ENCODE measurements around the gene AFP. TPM values are rescaled to one million over a fixed set of nuclear protein-coding genes. Genes with fewer than 3 reads are reported as not detected.

AFP gene
- total and polyA plus RNA-seq, 10 of the 15 experiments (the other 5 are each of a cell fraction or from before 2014, with no cell fraction given): 0.72 TPM; not detected in 9

DNA sequence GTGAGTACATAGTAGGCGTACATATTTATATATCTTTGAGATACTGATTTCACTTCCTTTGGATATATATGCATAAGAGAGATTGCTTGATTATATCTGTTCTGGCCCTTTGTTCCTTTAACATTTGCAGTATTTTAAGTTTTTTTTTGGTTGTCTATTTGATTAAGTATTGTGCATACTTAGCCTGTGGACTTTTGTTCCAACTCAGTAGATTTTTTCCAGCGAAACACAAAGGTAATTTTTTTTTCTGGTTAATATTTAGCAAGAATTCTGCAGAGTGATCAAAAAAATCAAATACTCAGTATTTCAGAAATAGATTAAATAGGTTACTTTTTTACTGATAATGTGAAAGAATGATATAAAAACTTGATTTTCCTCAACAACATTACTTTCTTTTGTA lies 45.3 kb downstream of the AFP start, which contains the start of gene AFM:
TSS of gene AFM (plus strand) at position 388 of the 400 bp plus-strand sequence. CDS start 31 bp downstream, outside the sequence.
- Histone ChIP-seq H3K27me3 (replicated peaks in 1 of 2; ENCODE audit: control insufficient read depth in 2 of 2, insufficient read depth in 2 of 2, low read length in 1 of 2) (no peaks in the 10 kb centered on the region), H4K20me1 (ENCODE audit: control insufficient read depth, insufficient read depth) (no peaks in the 10 kb centered on the region), H3K79me2 (ENCODE audit: control insufficient read depth, insufficient read depth, low read length) (no peaks in the 10 kb centered on the region), H3K27ac (ENCODE audit: control insufficient read depth, insufficient read depth) (no peak within 1 kb of the TSS), H3K4me2 (ENCODE audit: control insufficient read depth, insufficient read depth) (no peak within 1 kb of the TSS), H3K36me3 (ENCODE audit: control insufficient read depth in 2 of 2, insufficient read depth in 2 of 2, low read length in 1 of 2) (no peaks in the 10 kb centered on the region), H3K9ac (ENCODE audit: control insufficient read depth, insufficient read depth, low read length) (no peak within 1 kb of the TSS), H3K4me3 (no peak within 1 kb of the TSS), H2AFZ (ENCODE audit: control insufficient read depth, low read depth, low read length) (no peak within 1 kb of the TSS), H3K9me3 (replicated peaks; ENCODE audit: control insufficient read depth, insufficient read depth, low read length) (no peaks in the 10 kb centered on the region), H3K4me1 (ENCODE audit: control insufficient read depth, insufficient read depth, low read length) (no peaks in the 10 kb centered on the region)
- intact Hi-C loops (cut with micrococcal nuclease; ENCODE audit: unreplicated experiment) (no loop called here), in situ Hi-C loops (cut with MboI) (no loop called here)
- CTCF ChIA-PET: no interaction called here
- POLR2A ChIA-PET: no interaction called here
- TF ChIP-seq RB1 (IDR thresholded peaks at IDR 0.05; ENCODE audit: borderline replicate concordance): no peak
- no peak for TF ChIP-seq FOS (IDR thresholded peaks at IDR 0.05; ENCODE audit: borderline replicate concordance, extremely low read depth, insufficient read length)
- TF ChIP-seq JUND (IDR thresholded peaks at IDR 0.05; ENCODE audit: low read depth, low read length): no peak
- no peak for TF ChIP-seq IKZF1 (conservative IDR thresholded peaks at IDR 0.05)
- TF ChIP-seq ZNF24 (IDR thresholded peaks at IDR 0.05): no peak
- no peak for TF ChIP-seq BCL11A (IDR thresholded peaks at IDR 0.05; ENCODE audit: low read depth, low read length)
- TF ChIP-seq WRNIP1 (IDR thresholded peaks at IDR 0.05; ENCODE audit: borderline replicate concordance, low read depth, low read length): no peak
- no peak for TF ChIP-seq STAT1 (conservative IDR thresholded peaks at IDR 0.05)
- TF ChIP-seq, protein P1, sequence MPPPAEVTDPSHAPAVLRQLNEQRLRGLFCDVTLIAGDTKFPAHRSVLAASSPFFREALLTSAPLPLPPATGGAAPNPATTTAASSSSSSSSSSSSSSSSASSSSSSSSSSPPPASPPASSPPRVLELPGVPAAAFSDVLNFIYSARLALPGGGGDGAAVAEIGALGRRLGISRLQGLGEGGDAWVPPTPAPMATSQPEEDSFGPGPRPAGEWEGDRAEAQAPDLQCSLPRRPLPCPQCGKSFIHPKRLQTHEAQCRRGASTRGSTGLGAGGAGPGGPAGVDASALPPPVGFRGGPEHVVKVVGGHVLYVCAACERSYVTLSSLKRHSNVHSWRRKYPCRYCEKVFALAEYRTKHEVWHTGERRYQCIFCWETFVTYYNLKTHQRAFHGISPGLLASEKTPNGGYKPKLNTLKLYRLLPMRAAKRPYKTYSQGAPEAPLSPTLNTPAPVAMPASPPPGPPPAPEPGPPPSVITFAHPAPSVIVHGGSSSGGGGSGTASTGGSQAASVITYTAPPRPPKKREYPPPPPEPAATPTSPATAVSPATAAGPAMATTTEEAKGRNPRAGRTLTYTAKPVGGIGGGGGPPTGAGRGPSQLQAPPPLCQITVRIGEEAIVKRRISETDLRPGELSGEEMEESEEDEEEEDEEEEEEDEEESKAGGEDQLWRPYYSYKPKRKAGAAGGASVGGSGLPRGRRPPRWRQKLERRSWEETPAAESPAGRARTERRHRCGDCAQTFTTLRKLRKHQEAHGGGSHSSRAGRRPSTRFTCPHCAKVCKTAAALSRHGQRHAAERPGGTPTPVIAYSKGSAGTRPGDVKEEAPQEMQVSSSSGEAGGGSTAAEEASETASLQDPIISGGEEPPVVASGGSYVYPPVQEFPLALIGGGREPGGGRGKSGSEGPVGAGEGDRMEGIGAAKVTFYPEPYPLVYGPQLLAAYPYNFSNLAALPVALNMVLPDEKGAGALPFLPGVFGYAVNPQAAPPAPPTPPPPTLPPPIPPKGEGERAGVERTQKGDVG (CRISPR knock-in tag; IDR thresholded peaks at IDR 0.05): no peak
- TF ChIP-seq, protein P2, sequence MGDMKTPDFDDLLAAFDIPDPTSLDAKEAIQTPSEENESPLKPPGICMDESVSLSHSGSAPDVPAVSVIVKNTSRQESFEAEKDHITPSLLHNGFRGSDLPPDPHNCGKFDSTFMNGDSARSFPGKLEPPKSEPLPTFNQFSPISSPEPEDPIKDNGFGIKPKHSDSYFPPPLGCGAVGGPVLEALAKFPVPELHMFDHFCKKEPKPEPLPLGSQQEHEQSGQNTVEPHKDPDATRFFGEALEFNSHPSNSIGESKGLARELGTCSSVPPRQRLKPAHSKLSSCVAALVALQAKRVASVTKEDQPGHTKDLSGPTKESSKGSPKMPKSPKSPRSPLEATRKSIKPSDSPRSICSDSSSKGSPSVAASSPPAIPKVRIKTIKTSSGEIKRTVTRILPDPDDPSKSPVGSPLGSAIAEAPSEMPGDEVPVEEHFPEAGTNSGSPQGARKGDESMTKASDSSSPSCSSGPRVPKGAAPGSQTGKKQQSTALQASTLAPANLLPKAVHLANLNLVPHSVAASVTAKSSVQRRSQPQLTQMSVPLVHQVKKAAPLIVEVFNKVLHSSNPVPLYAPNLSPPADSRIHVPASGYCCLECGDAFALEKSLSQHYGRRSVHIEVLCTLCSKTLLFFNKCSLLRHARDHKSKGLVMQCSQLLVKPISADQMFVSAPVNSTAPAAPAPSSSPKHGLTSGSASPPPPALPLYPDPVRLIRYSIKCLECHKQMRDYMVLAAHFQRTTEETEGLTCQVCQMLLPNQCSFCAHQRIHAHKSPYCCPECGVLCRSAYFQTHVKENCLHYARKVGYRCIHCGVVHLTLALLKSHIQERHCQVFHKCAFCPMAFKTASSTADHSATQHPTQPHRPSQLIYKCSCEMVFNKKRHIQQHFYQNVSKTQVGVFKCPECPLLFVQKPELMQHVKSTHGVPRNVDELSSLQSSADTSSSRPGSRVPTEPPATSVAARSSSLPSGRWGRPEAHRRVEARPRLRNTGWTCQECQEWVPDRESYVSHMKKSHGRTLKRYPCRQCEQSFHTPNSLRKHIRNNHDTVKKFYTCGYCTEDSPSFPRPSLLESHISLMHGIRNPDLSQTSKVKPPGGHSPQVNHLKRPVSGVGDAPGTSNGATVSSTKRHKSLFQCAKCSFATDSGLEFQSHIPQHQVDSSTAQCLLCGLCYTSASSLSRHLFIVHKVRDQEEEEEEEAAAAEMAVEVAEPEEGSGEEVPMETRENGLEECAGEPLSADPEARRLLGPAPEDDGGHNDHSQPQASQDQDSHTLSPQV (IDR thresholded peaks at IDR 0.05): no peak
- TF ChIP-seq KLF5 (IDR thresholded peaks at IDR 0.05; ENCODE audit: partially characterized antibody): no peak
- no peak for TF ChIP-seq RCOR1 (conservative IDR thresholded peaks at IDR 0.05; ENCODE audit: low read depth, low read length)
- no peak for TF ChIP-seq ZNF217 (IDR thresholded peaks at IDR 0.05)
- no peak for TF ChIP-seq EGR1 (IDR thresholded peaks at IDR 0.05; ENCODE audit: borderline replicate concordance in 1 of 2, low read depth in 2 of 2, low read length in 2 of 2)
- no peak for TF ChIP-seq ZZZ3 (IDR thresholded peaks at IDR 0.05; ENCODE audit: control insufficient read depth, insufficient read length, low read depth)
- TF ChIP-seq, protein P3, sequence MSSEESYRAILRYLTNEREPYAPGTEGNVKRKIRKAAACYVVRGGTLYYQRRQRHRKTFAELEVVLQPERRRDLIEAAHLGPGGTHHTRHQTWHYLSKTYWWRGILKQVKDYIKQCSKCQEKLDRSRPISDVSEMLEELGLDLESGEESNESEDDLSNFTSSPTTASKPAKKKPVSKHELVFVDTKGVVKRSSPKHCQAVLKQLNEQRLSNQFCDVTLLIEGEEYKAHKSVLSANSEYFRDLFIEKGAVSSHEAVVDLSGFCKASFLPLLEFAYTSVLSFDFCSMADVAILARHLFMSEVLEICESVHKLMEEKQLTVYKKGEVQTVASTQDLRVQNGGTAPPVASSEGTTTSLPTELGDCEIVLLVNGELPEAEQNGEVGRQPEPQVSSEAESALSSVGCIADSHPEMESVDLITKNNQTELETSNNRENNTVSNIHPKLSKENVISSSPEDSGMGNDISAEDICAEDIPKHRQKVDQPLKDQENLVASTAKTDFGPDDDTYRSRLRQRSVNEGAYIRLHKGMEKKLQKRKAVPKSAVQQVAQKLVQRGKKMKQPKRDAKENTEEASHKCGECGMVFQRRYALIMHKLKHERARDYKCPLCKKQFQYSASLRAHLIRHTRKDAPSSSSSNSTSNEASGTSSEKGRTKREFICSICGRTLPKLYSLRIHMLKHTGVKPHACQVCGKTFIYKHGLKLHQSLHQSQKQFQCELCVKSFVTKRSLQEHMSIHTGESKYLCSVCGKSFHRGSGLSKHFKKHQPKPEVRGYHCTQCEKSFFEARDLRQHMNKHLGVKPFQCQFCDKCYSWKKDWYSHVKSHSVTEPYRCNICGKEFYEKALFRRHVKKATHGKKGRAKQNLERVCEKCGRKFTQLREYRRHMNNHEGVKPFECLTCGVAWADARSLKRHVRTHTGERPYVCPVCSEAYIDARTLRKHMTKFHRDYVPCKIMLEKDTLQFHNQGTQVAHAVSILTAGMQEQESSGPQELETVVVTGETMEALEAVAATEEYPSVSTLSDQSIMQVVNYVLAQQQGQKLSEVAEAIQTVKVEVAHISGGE (CRISPR knock-in tag; IDR thresholded peaks at IDR 0.05): no peak
- WGBS (ENCODE audit: insufficient coverage, insufficient replicate concordance, low lambda C conversion rate, missing lambda C conversion rate): 17% methylated on average over 2 of the region's 2 CpGs
- SMC1A ChIA-PET (ENCODE audit: uncharacterized antibody, unreplicated experiment): no interaction called here
- BruUV-seq (replicated peaks): no TSS peak
- RAD21 ChIA-PET (ENCODE audit: unreplicated experiment): no interaction called here
- DNase-seq (ENCODE audit: low read depth, low spot score): no peak
- no peak for FAIRE-seq
- ATAC-seq: no peak
